Cardiac fibroblast (primary cell): ENCODE data around the gene CYP39A1.
A peak's percentile ranks its signal among the peaks of the same experiment; 100 is the strongest.

Experiments
- DNase-seq, 2 donors: peaks; one replicate each; pipeline versions ENCODE4 v3.0.0 to v3.0.0-alpha.2; 2010; ENCODE audit warnings: low read depth in 2 of 2
- H3K4me3 ChIP-seq, 2 donors: replicated peaks in 1 of 2; 1 replicate in 1 of 2; 2 replicates in 1 of 2; pipeline ENCODE4 v1.5.1; 2011; ENCODE audit warnings: low read depth in 2 of 2, low read length in 2 of 2, mild to moderate bottlenecking in 2 of 2, moderate library complexity in 1 of 2
- CTCF ChIP-seq: IDR thresholded peaks from one replicate; pipeline ENCODE4 v1.5.1; 2011; ENCODE audit warnings: low read depth, mild to moderate bottlenecking, low read length, inconsistent platforms

Gene CYP39A1

GRCh38 chr6:46528961-46529750 lies 123.5 kb downstream of the CYP39A1 start:
- no peak overlapping the region for H3K4me3 ChIP-seq
- DNase-seq: no peak
- no peak for TF ChIP-seq CTCF

GRCh38 chr6:46526607-46527006 lies 126.0 kb downstream of the CYP39A1 start:
- TF ChIP-seq CTCF: no peak
- H3K4me3 ChIP-seq: no peak overlapping the region
- DNase-seq: no peak

GRCh38 chr6:46525583-46525982 lies 127.0 kb downstream of the CYP39A1 start:
- H3K4me3 ChIP-seq: no peak overlapping the region
- TF ChIP-seq CTCF: no peak
- no peak for DNase-seq

GRCh38 chr6:46521464-46521971 lies 131.1 kb downstream of the CYP39A1 start:
- TF ChIP-seq CTCF: no peak

GRCh38 chr6:46517202-46517601 lies 135.4 kb downstream of the CYP39A1 start:
- no peak overlapping the region for H3K4me3 ChIP-seq
- TF ChIP-seq CTCF: no peak
- no peak for DNase-seq

More at GRCh38 chr6:46521464-46521971, 131.1 kb downstream of the CYP39A1 start:
- H3K4me3 ChIP-seq: no peak overlapping the region
- DNase-seq: peak; percentile 5 to 13

GRCh38 chr6:46513533-46513932 lies 139.1 kb downstream of the CYP39A1 start:
- no peak for DNase-seq
- no peak for TF ChIP-seq CTCF
- H3K4me3 ChIP-seq: no peak overlapping the region
